DND-41 (cell line): ENCODE results near the gene TENT5A.

Source experiments
- CTCF ChIP-seq: IDR thresholded peaks from 2 replicates; pipeline ENCODE4 v1.5.1; 2012; ENCODE audit warnings: borderline replicate concordance, low read length, moderate library complexity, mild to moderate bottlenecking; ENCODE audit not compliant: poor library complexity, severe bottlenecking; ENCODE audit errors: extremely low read depth
- EZH2 ChIP-seq: IDR thresholded peaks from 3 replicates; pipeline ENCODE4 v1.6.1; 2012; ENCODE audit warnings: borderline replicate concordance, low read depth, mild to moderate bottlenecking, moderate library complexity, low read length, inconsistent platforms; ENCODE audit not compliant: severe bottlenecking

DNA sequence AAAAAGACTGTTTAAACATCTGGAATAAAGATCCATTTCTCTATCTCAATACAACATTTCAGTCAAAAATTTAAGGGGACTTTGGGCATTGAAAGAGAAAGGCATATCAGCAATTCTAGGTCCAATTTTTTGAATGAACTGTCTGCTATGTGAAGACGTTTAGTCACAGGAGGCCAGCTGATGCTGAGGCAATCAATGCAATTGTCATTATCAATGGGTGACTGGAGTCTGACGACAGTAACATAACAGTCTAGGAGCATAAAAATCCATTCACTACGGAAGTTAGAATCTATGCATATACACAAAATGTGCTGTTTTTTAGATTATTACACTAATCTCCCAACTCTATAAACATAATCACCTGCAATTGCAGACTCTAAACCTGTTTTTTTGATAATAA, 37.8 kb downstream of the TENT5A start:
- no peak for TF ChIP-seq CTCF
- TF ChIP-seq EZH2, result no peak
